AG04449 (cell line): ENCODE data around the gene THAP7.

Source experiments
- CTCF ChIA-PET: fragments of 350-600 bp; formaldehyde crosslinking; extraction: SDS; loops from one replicate; lab custom pipeline; 2021; ENCODE audit warnings: antibody characterized with exemption; lab: Yijun Ruan, JAX
- POLR2A ChIA-PET: fragments of 400-600, 350-600 bp; formaldehyde crosslinking; extraction: SDS; loops from one replicate; lab custom pipeline; 2020; ENCODE audit warnings: antibody characterized with exemption, inconsistent platforms; lab: Yijun Ruan, JAX
- DNase-seq: peaks from one replicate; pipeline ENCODE4 v3.0.0-alpha.2; 2010; ENCODE audit warnings: low read depth, low spot score
- H3K4me3 ChIP-seq: 2 replicates; pipeline ENCODE4 v1.5.1; 2011; ENCODE audit warnings: low read depth, mild to moderate bottlenecking, control low read depth, low read length
- TF ChIP-seq, protein P1 (sequence below): IDR thresholded peaks from one replicate; pipeline ENCODE4 v1.5.1; 2011; ENCODE audit warnings: mild to moderate bottlenecking, moderate library complexity, low read length, control low read depth, inconsistent platforms; ENCODE audit not compliant: insufficient read depth; ENCODE audit errors: missing control alignments

THAP7 gene

DNA sequence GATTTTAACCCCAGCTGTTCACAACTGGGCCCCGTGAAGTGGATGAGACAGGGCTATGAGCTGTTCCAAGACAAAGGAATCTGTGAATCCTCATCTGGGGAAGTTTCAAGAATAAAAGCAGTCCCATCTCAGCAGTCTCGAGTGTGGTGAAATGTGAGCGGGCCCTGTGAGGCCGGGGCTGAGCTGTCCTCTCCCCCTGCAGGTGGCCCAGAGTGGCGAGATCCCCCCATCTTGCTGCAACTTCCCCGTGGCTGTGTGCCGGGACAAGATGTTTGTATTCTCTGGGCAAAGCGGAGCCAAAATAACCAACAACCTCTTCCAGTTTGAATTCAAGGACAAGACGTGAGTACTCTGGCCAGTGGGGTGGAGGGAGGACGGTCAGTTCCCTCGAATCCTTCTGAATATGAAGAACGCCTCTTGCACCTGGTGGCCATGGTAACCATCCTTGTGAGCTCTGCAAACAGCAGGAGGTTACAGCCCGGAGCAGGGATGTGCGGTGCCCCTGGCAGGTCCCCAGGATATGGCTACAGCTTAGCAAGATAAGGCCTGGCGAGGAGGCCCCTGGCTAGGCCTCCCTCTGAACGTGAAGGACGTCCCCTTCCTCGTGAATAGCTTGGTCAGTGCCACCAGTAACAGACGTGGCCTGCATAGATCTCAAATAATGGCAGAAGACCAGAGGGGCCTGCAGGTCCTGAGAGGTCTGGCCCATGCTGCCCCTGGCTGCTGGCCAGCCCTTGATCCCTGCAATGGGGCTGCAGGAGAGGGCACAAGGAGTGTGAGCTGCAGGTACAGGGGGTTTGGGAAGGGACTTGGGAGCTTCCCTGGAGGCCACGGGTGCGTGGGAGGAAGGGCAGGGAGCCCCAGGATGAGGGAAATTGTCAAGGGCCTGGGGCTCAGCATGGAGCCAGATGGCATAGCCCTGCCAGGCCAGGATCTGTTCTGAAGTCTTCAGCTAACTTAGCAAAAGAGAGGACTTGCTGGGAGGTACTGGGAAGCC lies 11.4 kb downstream of the THAP7 start:
- TF ChIP-seq, protein P1, sequence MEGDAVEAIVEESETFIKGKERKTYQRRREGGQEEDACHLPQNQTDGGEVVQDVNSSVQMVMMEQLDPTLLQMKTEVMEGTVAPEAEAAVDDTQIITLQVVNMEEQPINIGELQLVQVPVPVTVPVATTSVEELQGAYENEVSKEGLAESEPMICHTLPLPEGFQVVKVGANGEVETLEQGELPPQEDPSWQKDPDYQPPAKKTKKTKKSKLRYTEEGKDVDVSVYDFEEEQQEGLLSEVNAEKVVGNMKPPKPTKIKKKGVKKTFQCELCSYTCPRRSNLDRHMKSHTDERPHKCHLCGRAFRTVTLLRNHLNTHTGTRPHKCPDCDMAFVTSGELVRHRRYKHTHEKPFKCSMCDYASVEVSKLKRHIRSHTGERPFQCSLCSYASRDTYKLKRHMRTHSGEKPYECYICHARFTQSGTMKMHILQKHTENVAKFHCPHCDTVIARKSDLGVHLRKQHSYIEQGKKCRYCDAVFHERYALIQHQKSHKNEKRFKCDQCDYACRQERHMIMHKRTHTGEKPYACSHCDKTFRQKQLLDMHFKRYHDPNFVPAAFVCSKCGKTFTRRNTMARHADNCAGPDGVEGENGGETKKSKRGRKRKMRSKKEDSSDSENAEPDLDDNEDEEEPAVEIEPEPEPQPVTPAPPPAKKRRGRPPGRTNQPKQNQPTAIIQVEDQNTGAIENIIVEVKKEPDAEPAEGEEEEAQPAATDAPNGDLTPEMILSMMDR, result no peak
- POLR2A ChIA-PET, result interaction anchor here (1.4 to 2.1 kb wide), 2 partner anchors 8 to 9 kb away, joined by 6 read pairs; partner anchors contain the start of gene LZTR1
- no peak overlapping the region for H3K4me3 ChIP-seq
- CTCF ChIA-PET, result interaction anchor here (1.1 to 2.3 kb wide), 5 partner anchors 8 to 651 kb away, joined by 3 to 11 read pairs (median 3); partner anchors contain the start of gene LZTR1
- DNase-seq, result no peak

DNA sequence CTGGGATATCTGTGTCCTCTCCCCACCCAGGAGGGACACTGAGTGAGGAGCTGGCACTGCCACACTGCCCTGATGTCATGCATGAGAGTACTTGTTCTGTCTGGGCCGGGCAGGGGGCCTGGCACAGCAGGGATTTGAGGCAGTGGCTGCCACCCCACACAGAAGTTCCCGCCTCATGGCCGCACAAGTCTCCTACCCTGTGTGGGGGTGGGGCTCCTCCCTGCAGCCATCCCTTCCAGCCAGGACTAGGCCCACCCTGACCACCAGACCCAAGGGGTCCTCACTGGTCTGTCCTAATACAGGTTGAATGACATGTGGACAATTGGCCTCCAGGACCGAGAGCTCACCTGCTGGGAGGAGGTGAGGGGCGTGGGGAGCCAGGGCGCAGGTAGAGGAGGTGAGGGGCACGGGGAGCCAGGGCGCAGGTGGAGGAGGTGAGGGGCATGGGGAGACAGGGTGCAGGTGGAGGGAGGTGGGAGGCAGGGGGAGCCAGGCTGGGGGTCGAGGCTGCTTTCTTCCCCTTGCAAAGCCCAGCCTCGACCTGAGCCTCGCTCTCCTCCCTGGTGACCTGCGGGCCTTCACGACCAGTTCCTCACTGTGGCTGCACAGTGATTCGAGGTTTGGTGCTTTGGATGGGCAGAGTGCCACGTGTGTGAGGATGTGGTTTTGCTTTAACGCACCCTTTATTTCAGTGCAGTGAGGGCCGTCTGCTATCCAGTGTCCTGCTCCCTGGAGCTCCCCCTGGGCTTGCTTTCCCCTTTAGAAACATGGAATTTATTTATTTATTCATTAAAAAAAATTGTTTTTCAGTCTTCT lies 12.4 kb downstream of the THAP7 start:
- ChIA-PET CTCF (interaction anchor here (1.2 to 2.3 kb wide), 4 partner anchors 8 to 652 kb away, joined by 3 to 11 read pairs (median 6); partner anchors contain the start of gene LZTR1), POLR2A (interaction anchor here (2.1 kb wide), 1 partner anchor 10 kb away, joined by 6 read pairs; no protein-coding TSS in a partner anchor)
- DNase-seq, result no peak
- H3K4me3 ChIP-seq, result no peak overlapping the region
- TF ChIP-seq, protein P1, result no peak

DNA sequence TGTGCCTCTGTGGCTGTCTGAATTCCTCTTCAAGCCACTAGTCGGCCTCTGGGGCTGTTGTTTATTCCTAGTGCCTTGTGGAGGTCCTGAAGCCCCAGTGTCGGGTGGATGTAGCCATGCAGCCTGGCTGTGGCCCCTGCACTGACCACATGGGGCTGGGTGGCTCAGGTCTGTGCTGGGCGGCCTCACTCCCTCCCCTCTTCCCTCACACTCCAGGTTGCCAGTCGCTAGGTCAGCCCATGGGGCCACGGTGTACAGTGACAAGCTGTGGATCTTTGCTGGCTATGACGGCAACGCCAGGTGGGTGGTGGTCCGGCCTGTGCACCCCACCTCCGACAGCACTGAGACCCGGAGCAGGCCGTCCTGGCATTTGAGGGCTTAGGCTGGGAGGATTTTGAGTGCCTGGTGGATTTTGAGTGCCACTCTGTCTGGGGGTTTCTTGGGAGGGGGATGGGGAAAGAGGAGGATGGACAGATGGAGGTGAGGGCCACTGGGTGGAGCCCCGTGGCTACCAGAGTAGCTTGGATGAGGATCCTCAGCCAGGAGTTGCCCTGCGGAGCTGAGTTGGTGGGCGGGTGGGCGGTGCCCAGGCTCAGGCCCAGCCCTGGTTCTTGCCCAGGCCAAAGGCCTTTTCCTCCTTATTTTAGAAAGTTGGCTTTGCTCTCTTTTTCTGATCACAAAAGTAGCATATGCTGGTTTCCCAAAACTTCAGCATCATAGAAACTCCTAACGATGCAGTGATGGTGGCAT lies 13.2 kb downstream of the THAP7 start:
- POLR2A ChIA-PET, result no interaction called here
- DNase-seq, result no peak
- H3K4me3 ChIP-seq, result no peak overlapping the region
- TF ChIP-seq, protein P1, result no peak
- CTCF ChIA-PET, result interaction anchor here (2.3 kb wide), 1 partner anchor 12 kb away, joined by 10 read pairs; no protein-coding TSS in a partner anchor

DNA sequence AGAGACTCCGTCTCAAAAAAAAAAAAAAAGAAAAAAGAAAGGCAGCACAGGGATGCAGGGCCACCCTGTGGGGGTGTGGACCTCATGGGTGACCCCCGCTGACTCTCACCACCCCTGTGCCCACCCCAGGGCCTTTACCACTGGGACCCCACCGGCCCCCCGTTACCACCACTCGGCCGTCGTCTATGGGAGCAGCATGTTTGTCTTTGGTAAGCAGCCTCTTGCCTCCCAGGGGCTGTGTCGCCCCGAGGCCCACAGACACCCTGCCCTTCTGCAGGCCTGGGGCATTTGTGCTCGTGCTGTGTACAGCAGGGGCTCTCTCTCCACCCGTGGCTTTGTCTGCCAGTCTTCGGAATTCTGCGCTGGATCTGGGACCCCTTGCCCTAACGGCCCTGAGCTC lies 14.5 kb downstream of the THAP7 start:
- DNase-seq, result no peak
- CTCF ChIA-PET, result no interaction called here
- no peak overlapping the region for H3K4me3 ChIP-seq
- TF ChIP-seq, protein P1, result no peak
- POLR2A ChIA-PET, result no interaction called here

DNA sequence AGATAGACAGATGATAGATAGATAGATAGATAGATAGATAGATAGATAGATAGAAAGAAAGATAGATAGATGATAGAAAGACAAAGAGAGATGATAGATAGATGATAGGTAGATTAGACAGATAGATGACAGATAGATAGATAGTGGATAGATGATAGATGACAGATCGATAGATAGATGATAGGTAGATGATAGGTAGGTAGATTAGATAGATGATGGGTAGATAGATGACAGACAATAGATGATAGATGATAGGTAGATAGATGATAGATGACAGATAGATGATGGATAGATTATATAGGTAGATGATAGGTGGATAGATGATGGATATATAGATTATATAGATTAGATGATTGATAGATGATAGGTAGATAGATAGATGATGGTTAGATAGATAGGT lies 15.6 kb downstream of the THAP7 start:
- no peak for DNase-seq
- ChIA-PET POLR2A (no interaction called here), CTCF (interaction anchor here (1.4 kb wide), 1 partner anchor 101 kb away, joined by 5 read pairs; no protein-coding TSS in a partner anchor)
- no peak overlapping the region for H3K4me3 ChIP-seq
- TF ChIP-seq, protein P1, result no peak
